ENCODE results near the gene CACNA1E. TPM values are rescaled to one million over a fixed set of nuclear protein-coding genes. Genes with fewer than 3 reads are reported as not detected.

CACNA1E gene
- total RNA-seq, 2 donors from 2014 or later = 0.37 to 0.43 TPM

GRCh38 chr1:181608948-181609347 is 125.6 kb downstream of the CACNA1E start:
- DNase-seq (ENCODE audit: low spot score) = no peak
- intact Hi-C loops (cut with DNase I) = no loop called here

GRCh38 chr1:181612100-181612499 is 128.8 kb downstream of the CACNA1E start:
- intact Hi-C loops (cut with DNase I) = no loop called here
- no peak for DNase-seq (ENCODE audit: low spot score)

- no peak for DNase-seq (ENCODE audit: low spot score)
- intact Hi-C loops (cut with DNase I) = no loop called here
Measured at GRCh38 chr1:181618559-181618958, 135.2 kb downstream of the CACNA1E start.

GRCh38 chr1:181620183-181620582 is 136.9 kb downstream of the CACNA1E start:
- intact Hi-C loops (cut with DNase I) = no loop called here
- DNase-seq (ENCODE audit: low spot score) = no peak

- no peak for DNase-seq (ENCODE audit: low spot score)
- intact Hi-C loops (cut with DNase I) = no loop called here
Measured at GRCh38 chr1:181623850-181624249, 140.5 kb downstream of the CACNA1E start.

- intact Hi-C loops (cut with DNase I) = no loop called here
- no peak for DNase-seq (ENCODE audit: low spot score)
Measured at GRCh38 chr1:181626279-181626938, 143.1 kb downstream of the CACNA1E start.

GRCh38 chr1:181630398-181630797 is 147.1 kb downstream of the CACNA1E start:
- no peak for DNase-seq (ENCODE audit: low spot score)
- intact Hi-C loops (cut with DNase I) = no loop called here

- intact Hi-C loops (cut with DNase I) = loop anchor here in 1 of 2 donors (1.0 kb wide), 1 partner anchor 46 kb away; no protein-coding TSS in a partner anchor
- no peak for DNase-seq (ENCODE audit: low spot score)
Measured at GRCh38 chr1:181630838-181631237, 147.5 kb downstream of the CACNA1E start.

- intact Hi-C loops (cut with DNase I) = no loop called here
- DNase-seq (ENCODE audit: low spot score) = no peak
Measured at GRCh38 chr1:181632492-181632891, 149.2 kb downstream of the CACNA1E start.

GRCh38 chr1:181632960-181633359 is 149.6 kb downstream of the CACNA1E start:
- no peak for DNase-seq (ENCODE audit: low spot score)
- intact Hi-C loops (cut with DNase I) = no loop called here

GRCh38 chr1:181635110-181635509 is 151.8 kb downstream of the CACNA1E start:
- intact Hi-C loops (cut with DNase I) = no loop called here
- no peak for DNase-seq (ENCODE audit: low spot score)

GRCh38 chr1:181637998-181638397 is 154.7 kb downstream of the CACNA1E start:
- DNase-seq (ENCODE audit: low spot score) = no peak
- intact Hi-C loops (cut with DNase I) = no loop called here

- intact Hi-C loops (cut with DNase I) = no loop called here
- no peak for DNase-seq (ENCODE audit: low spot score)
Measured at GRCh38 chr1:181640956-181641355, 157.6 kb downstream of the CACNA1E start.

GRCh38 chr1:181643631-181644030 is 160.3 kb downstream of the CACNA1E start:
- intact Hi-C loops (cut with DNase I) = no loop called here
- no peak for DNase-seq (ENCODE audit: low spot score)

- no peak for DNase-seq (ENCODE audit: low spot score)
- intact Hi-C loops (cut with DNase I) = no loop called here
Measured at GRCh38 chr1:181645171-181645570, 161.9 kb downstream of the CACNA1E start.

GRCh38 chr1:181646710-181647109 is 163.4 kb downstream of the CACNA1E start:
- intact Hi-C loops (cut with DNase I) = no loop called here
- DNase-seq (ENCODE audit: low spot score) = peak; percentile 64

GRCh38 chr1:181647314-181648035 is 164.2 kb downstream of the CACNA1E start:
- intact Hi-C loops (cut with DNase I) = no loop called here
- no peak for DNase-seq (ENCODE audit: low spot score)

- no peak for DNase-seq (ENCODE audit: low spot score)
- intact Hi-C loops (cut with DNase I) = no loop called here
Measured at GRCh38 chr1:181651276-181651675, 168.0 kb downstream of the CACNA1E start.

- DNase-seq (ENCODE audit: low spot score) = no peak
- intact Hi-C loops (cut with DNase I) = no loop called here
Measured at GRCh38 chr1:181655756-181656155, 172.4 kb downstream of the CACNA1E start.

- intact Hi-C loops (cut with DNase I) = no loop called here
Measured at GRCh38 chr1:181656491-181656890, 173.2 kb downstream of the CACNA1E start.

GRCh38 chr1:181658581-181658980 is 175.3 kb downstream of the CACNA1E start:
- intact Hi-C loops (cut with DNase I) = no loop called here
- no peak for DNase-seq (ENCODE audit: low spot score)

More at GRCh38 chr1:181656491-181656890, 173.2 kb downstream of the CACNA1E start:
- no peak for DNase-seq (ENCODE audit: low spot score)
